ENCODE data around the gene RAD23A.
"Not testable (repeated sequence)": the region's sequence is repeated elsewhere in the genome, so short reads cannot be mapped to it uniquely, and the experiment has no call there.

The RAD23A gene

GRCh38 chr19:12975221-12975741, 29.6 kb downstream of the RAD23A start:
- H3K4me3 ChIP-seq (ENCODE audit: low read length in 2 of 2), result no peak overlapping the region

GRCh38 chr19:12976109-12976508, 30.4 kb downstream of the RAD23A start:
- H3K4me3 ChIP-seq (ENCODE audit: low read length in 2 of 2), result not testable (repeated sequence)

More at GRCh38 chr19:12975221-12975741, 29.6 kb downstream of the RAD23A start:
- Histone ChIP-seq H3K27ac (ENCODE audit: low read length) (no peak overlapping the region), H3K27me3 (ENCODE audit: control insufficient read depth in 1 of 2, insufficient read depth in 2 of 2, low read length in 2 of 2) (no peaks in the 10 kb centered on the region), H3K4me1 (ENCODE audit: control insufficient read depth, insufficient read depth, low read length) (peaks cover 3% of the 10 kb centered on the region), H3K9ac (ENCODE audit: low read length in 2 of 2) (no peak overlapping the region), H3K9me3 (ENCODE audit: control insufficient read depth in 2 of 2, low read length in 2 of 2) (no peaks in the 10 kb centered on the region), H3K36me3 (ENCODE audit: control insufficient read depth in 2 of 2, insufficient read depth in 2 of 2, low read length in 2 of 2) (no peaks in the 10 kb centered on the region)

GRCh38 chr19:12979974-12980373, 34.3 kb downstream of the RAD23A start:
- no peak overlapping the region for H3K27ac ChIP-seq (ENCODE audit: low read length)
- no peaks in the 10 kb centered on the region for H3K27me3 ChIP-seq (ENCODE audit: control insufficient read depth in 1 of 2, insufficient read depth in 2 of 2, low read length in 2 of 2)
- H3K36me3 ChIP-seq (ENCODE audit: control insufficient read depth in 2 of 2, insufficient read depth in 2 of 2, low read length in 2 of 2), result no peaks in the 10 kb centered on the region
- H3K4me3 ChIP-seq (ENCODE audit: low read length in 2 of 2), result no peak overlapping the region
- no peaks in the 10 kb centered on the region for H3K9me3 ChIP-seq (ENCODE audit: control insufficient read depth in 2 of 2, low read length in 2 of 2)
- no peak overlapping the region for H3K9ac ChIP-seq (ENCODE audit: low read length in 2 of 2)
- H3K4me1 ChIP-seq (ENCODE audit: control insufficient read depth, insufficient read depth, low read length), result peaks cover 14% of the 10 kb centered on the region

More at GRCh38 chr19:12976109-12976508, 30.4 kb downstream of the RAD23A start:
- H3K27ac ChIP-seq (ENCODE audit: low read length); H3K36me3 ChIP-seq (ENCODE audit: control insufficient read depth in 2 of 2, insufficient read depth in 2 of 2, low read length in 2 of 2); H3K9ac ChIP-seq (ENCODE audit: low read length in 2 of 2); H3K27me3 ChIP-seq (ENCODE audit: control insufficient read depth in 1 of 2, insufficient read depth in 2 of 2, low read length in 2 of 2); H3K4me1 ChIP-seq (ENCODE audit: control insufficient read depth, insufficient read depth, low read length); H3K9me3 ChIP-seq (ENCODE audit: control insufficient read depth in 2 of 2, low read length in 2 of 2): not testable (repeated sequence)

- Histone ChIP-seq H3K4me3 (ENCODE audit: low read length in 2 of 2) (no peak overlapping the region), H3K27me3 (ENCODE audit: control insufficient read depth in 1 of 2, insufficient read depth in 2 of 2, low read length in 2 of 2) (no peaks in the 10 kb centered on the region), H3K36me3 (ENCODE audit: control insufficient read depth in 2 of 2, insufficient read depth in 2 of 2, low read length in 2 of 2) (no peaks in the 10 kb centered on the region), H3K9me3 (ENCODE audit: control insufficient read depth in 2 of 2, low read length in 2 of 2) (no peaks in the 10 kb centered on the region), H3K4me1 (ENCODE audit: control insufficient read depth, insufficient read depth, low read length) (peaks cover 22% of the 10 kb centered on the region), H3K9ac (ENCODE audit: low read length in 2 of 2) (no peak overlapping the region), H3K27ac (ENCODE audit: low read length) (no peak overlapping the region)
Observed at GRCh38 chr19:12982648-12983047, 37.0 kb downstream of the RAD23A start.

GRCh38 chr19:12983091-12983490, 37.4 kb downstream of the RAD23A start:
- no peak overlapping the region for H3K9ac ChIP-seq (ENCODE audit: low read length in 2 of 2)
- H3K27ac ChIP-seq (ENCODE audit: low read length), result no peak overlapping the region
- no peaks in the 10 kb centered on the region for H3K27me3 ChIP-seq (ENCODE audit: control insufficient read depth in 1 of 2, insufficient read depth in 2 of 2, low read length in 2 of 2)
- H3K4me1 ChIP-seq (ENCODE audit: control insufficient read depth, insufficient read depth, low read length), result peaks cover 21% of the 10 kb centered on the region
- H3K36me3 ChIP-seq (ENCODE audit: control insufficient read depth in 2 of 2, insufficient read depth in 2 of 2, low read length in 2 of 2), result no peaks in the 10 kb centered on the region
- H3K4me3 ChIP-seq (ENCODE audit: low read length in 2 of 2), result peak overlapping the region; percentile 57 to 61
- no peaks in the 10 kb centered on the region for H3K9me3 ChIP-seq (ENCODE audit: control insufficient read depth in 2 of 2, low read length in 2 of 2)

GRCh38 chr19:12983542-12984142, 38.0 kb downstream of the RAD23A start:
- Histone ChIP-seq H3K27me3 (ENCODE audit: control insufficient read depth in 1 of 2, insufficient read depth in 2 of 2, low read length in 2 of 2) (no peaks in the 10 kb centered on the region), H3K36me3 (ENCODE audit: control insufficient read depth in 2 of 2, insufficient read depth in 2 of 2, low read length in 2 of 2) (no peaks in the 10 kb centered on the region), H3K27ac (ENCODE audit: low read length) (no peak overlapping the region), H3K4me3 (ENCODE audit: low read length in 2 of 2) (peak overlapping the region; percentile 57 to 61), H3K9me3 (ENCODE audit: control insufficient read depth in 2 of 2, low read length in 2 of 2) (no peaks in the 10 kb centered on the region), H3K4me1 (ENCODE audit: control insufficient read depth, insufficient read depth, low read length) (peaks cover 19% of the 10 kb centered on the region), H3K9ac (ENCODE audit: low read length in 2 of 2) (no peak overlapping the region)

- H3K4me1 ChIP-seq (ENCODE audit: control insufficient read depth, insufficient read depth, low read length), result peaks cover 19% of the 10 kb centered on the region
- no peaks in the 10 kb centered on the region for H3K9me3 ChIP-seq (ENCODE audit: control insufficient read depth in 2 of 2, low read length in 2 of 2)
- no peaks in the 10 kb centered on the region for H3K36me3 ChIP-seq (ENCODE audit: control insufficient read depth in 2 of 2, insufficient read depth in 2 of 2, low read length in 2 of 2)
- H3K9ac ChIP-seq (ENCODE audit: low read length in 2 of 2), result no peak overlapping the region
- H3K4me3 ChIP-seq (ENCODE audit: low read length in 2 of 2), result no peak overlapping the region
- H3K27ac ChIP-seq (ENCODE audit: low read length), result no peak overlapping the region
- no peaks in the 10 kb centered on the region for H3K27me3 ChIP-seq (ENCODE audit: control insufficient read depth in 1 of 2, insufficient read depth in 2 of 2, low read length in 2 of 2)
Observed at GRCh38 chr19:12984143-12984627, 38.5 kb downstream of the RAD23A start.

- Histone ChIP-seq H3K4me1 (ENCODE audit: control insufficient read depth, insufficient read depth, low read length) (peaks cover 19% of the 10 kb centered on the region), H3K9me3 (ENCODE audit: control insufficient read depth in 2 of 2, low read length in 2 of 2) (no peaks in the 10 kb centered on the region), H3K4me3 (ENCODE audit: low read length in 2 of 2) (no peak overlapping the region), H3K36me3 (ENCODE audit: control insufficient read depth in 2 of 2, insufficient read depth in 2 of 2, low read length in 2 of 2) (no peaks in the 10 kb centered on the region), H3K27me3 (ENCODE audit: control insufficient read depth in 1 of 2, insufficient read depth in 2 of 2, low read length in 2 of 2) (no peaks in the 10 kb centered on the region), H3K27ac (ENCODE audit: low read length) (no peak overlapping the region), H3K9ac (ENCODE audit: low read length in 2 of 2) (no peak overlapping the region)
Observed at GRCh38 chr19:12984683-12985048, 39.0 kb downstream of the RAD23A start.

- Histone ChIP-seq H3K4me1 (ENCODE audit: control insufficient read depth, insufficient read depth, low read length) (peaks cover 19% of the 10 kb centered on the region), H3K27ac (ENCODE audit: low read length) (no peak overlapping the region), H3K9me3 (ENCODE audit: control insufficient read depth in 2 of 2, low read length in 2 of 2) (no peaks in the 10 kb centered on the region), H3K4me3 (ENCODE audit: low read length in 2 of 2) (peak overlapping the region in 1 of 2 donors; percentile 22), H3K9ac (ENCODE audit: low read length in 2 of 2) (no peak overlapping the region), H3K36me3 (ENCODE audit: control insufficient read depth in 2 of 2, insufficient read depth in 2 of 2, low read length in 2 of 2) (no peaks in the 10 kb centered on the region), H3K27me3 (ENCODE audit: control insufficient read depth in 1 of 2, insufficient read depth in 2 of 2, low read length in 2 of 2) (no peaks in the 10 kb centered on the region)
Observed at GRCh38 chr19:12985049-12985776, 39.6 kb downstream of the RAD23A start.

GRCh38 chr19:12986726-12987125, 41.1 kb downstream of the RAD23A start:
- no peaks in the 10 kb centered on the region for H3K36me3 ChIP-seq (ENCODE audit: control insufficient read depth in 2 of 2, insufficient read depth in 2 of 2, low read length in 2 of 2)
- H3K4me1 ChIP-seq (ENCODE audit: control insufficient read depth, insufficient read depth, low read length), result peaks cover 19% of the 10 kb centered on the region
- H3K27ac ChIP-seq (ENCODE audit: low read length), result no peak overlapping the region
- no peak overlapping the region for H3K9ac ChIP-seq (ENCODE audit: low read length in 2 of 2)
- H3K4me3 ChIP-seq (ENCODE audit: low read length in 2 of 2), result no peak overlapping the region
- no peaks in the 10 kb centered on the region for H3K9me3 ChIP-seq (ENCODE audit: control insufficient read depth in 2 of 2, low read length in 2 of 2)
- no peaks in the 10 kb centered on the region for H3K27me3 ChIP-seq (ENCODE audit: control insufficient read depth in 1 of 2, insufficient read depth in 2 of 2, low read length in 2 of 2)

- Histone ChIP-seq H3K27me3 (ENCODE audit: control insufficient read depth in 1 of 2, insufficient read depth in 2 of 2, low read length in 2 of 2) (no peaks in the 10 kb centered on the region), H3K4me3 (ENCODE audit: low read length in 2 of 2) (no peak overlapping the region), H3K27ac (ENCODE audit: low read length) (no peak overlapping the region), H3K36me3 (ENCODE audit: control insufficient read depth in 2 of 2, insufficient read depth in 2 of 2, low read length in 2 of 2) (no peaks in the 10 kb centered on the region), H3K9me3 (ENCODE audit: control insufficient read depth in 2 of 2, low read length in 2 of 2) (no peaks in the 10 kb centered on the region), H3K4me1 (ENCODE audit: control insufficient read depth, insufficient read depth, low read length) (peaks cover 19% of the 10 kb centered on the region), H3K9ac (ENCODE audit: low read length in 2 of 2) (no peak overlapping the region)
Observed at GRCh38 chr19:12987190-12987589, 41.5 kb downstream of the RAD23A start.
